Measurements from ENCODE around the gene TBL2.
"Not testable (repeated sequence)": the region's sequence is repeated elsewhere in the genome, so short reads cannot be mapped to it uniquely, and the experiment has no call there.

TBL2 gene

GRCh38 chr7:73549176-73549575 is 29.2 kb downstream of the TBL2 start:
- no peak for TF ChIP-seq YY1 (IDR thresholded peaks at IDR 0.05; ENCODE audit: insufficient read depth, insufficient read length)
- TF ChIP-seq ZNF274 (IDR thresholded peaks at IDR 0.05; ENCODE audit: low read depth, low read length) = no peak
- no peak for TF ChIP-seq SUZ12 (IDR thresholded peaks at IDR 0.05; ENCODE audit: extremely low read depth, insufficient read depth, insufficient read length)
- Histone ChIP-seq H3K9me3 (ENCODE audit: insufficient read depth, low read length) (no peaks in the 10 kb centered on the region), H3K9ac (ENCODE audit: insufficient read length, low read depth) (no peak overlapping the region), H3K4me1 (ENCODE audit: insufficient read depth, insufficient read length) (no peaks in the 10 kb centered on the region), H3K27me3 (ENCODE audit: insufficient read depth, insufficient read length) (no peaks in the 10 kb centered on the region), H3K4me3 (ENCODE audit: insufficient read length, low read depth) (no peak overlapping the region), H3K36me3 (ENCODE audit: insufficient read depth, insufficient read length, low read length) (peaks cover 29% of the 10 kb centered on the region)
- DNase-seq (ENCODE audit: low read depth, low spot score) = no peak

DNA sequence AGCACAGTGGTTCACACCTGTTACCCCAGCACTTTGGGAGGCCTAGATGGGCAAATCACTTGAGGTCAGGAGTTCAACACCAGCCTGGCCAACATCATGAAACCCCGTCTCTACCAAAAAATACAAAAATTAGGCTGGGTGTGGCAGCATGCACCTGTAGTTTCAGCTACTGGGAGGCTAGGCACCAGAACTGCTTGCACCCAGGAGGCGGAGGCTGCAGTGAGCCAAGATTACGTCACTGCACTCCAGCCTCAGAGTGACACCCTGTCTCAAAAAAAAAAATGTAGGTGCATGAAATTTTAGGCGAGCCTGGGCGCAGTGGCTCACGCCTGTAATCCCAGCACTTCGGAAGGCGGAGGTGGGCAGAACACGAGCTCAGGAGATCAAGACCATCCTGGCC is 30.5 kb downstream of the TBL2 start:
- H3K9me3 ChIP-seq (ENCODE audit: insufficient read depth, low read length) = no peaks in the 10 kb centered on the region
- H3K4me3 ChIP-seq (ENCODE audit: insufficient read length, low read depth) = no peak overlapping the region
- no peak for DNase-seq (ENCODE audit: low read depth, low spot score)
- no peak for TF ChIP-seq YY1 (IDR thresholded peaks at IDR 0.05; ENCODE audit: insufficient read depth, insufficient read length)
- peaks cover 29% of the 10 kb centered on the region for H3K36me3 ChIP-seq (ENCODE audit: insufficient read depth, insufficient read length, low read length)
- H3K9ac ChIP-seq (ENCODE audit: insufficient read length, low read depth) = no peak overlapping the region
- no peaks in the 10 kb centered on the region for H3K4me1 ChIP-seq (ENCODE audit: insufficient read depth, insufficient read length)
- no peaks in the 10 kb centered on the region for H3K27me3 ChIP-seq (ENCODE audit: insufficient read depth, insufficient read length)

DNA sequence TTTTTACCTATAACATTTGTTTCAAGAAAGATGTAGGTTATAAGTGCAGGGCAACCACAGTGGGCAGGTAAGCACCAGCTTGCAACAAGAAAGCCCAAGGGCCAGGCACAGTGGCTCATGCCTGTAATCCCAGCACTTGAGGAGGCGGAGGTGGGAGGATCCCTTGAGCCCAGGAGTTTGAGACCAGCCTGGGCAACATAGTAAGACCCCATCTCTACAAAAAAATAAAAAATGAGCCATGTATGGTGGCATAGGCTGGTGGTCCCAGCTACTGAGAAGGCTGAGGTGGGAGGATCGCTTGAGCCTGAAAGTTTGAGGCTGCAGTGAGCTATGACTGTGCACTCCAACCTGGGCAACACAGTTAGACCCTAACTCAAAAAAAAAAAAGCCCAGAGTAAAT is 33.7 kb downstream of the TBL2 start:
- Histone ChIP-seq H3K9ac (ENCODE audit: insufficient read length, low read depth) (no peak overlapping the region), H3K4me1 (ENCODE audit: insufficient read depth, insufficient read length) (peaks cover 3% of the 10 kb centered on the region), H3K27me3 (ENCODE audit: insufficient read depth, insufficient read length) (no peaks in the 10 kb centered on the region), H3K36me3 (ENCODE audit: insufficient read depth, insufficient read length, low read length) (peaks cover 40% of the 10 kb centered on the region), H3K4me3 (ENCODE audit: insufficient read length, low read depth) (no peak overlapping the region), H3K9me3 (ENCODE audit: insufficient read depth, low read length) (no peaks in the 10 kb centered on the region)
- DNase-seq (ENCODE audit: low read depth, low spot score) = no peak
- no peak for TF ChIP-seq ZNF274 (IDR thresholded peaks at IDR 0.05; ENCODE audit: low read depth, low read length)
- TF ChIP-seq SUZ12 (IDR thresholded peaks at IDR 0.05; ENCODE audit: extremely low read depth, insufficient read depth, insufficient read length) = no peak
- TF ChIP-seq YY1 (IDR thresholded peaks at IDR 0.05; ENCODE audit: insufficient read depth, insufficient read length) = no peak

GRCh38 chr7:73541722-73542121 is 36.7 kb downstream of the TBL2 start:
- Histone ChIP-seq H3K27me3 (ENCODE audit: insufficient read depth, insufficient read length) (no peaks in the 10 kb centered on the region), H3K9me3 (ENCODE audit: insufficient read depth, low read length) (no peaks in the 10 kb centered on the region), H3K4me1 (ENCODE audit: insufficient read depth, insufficient read length) (peaks cover 6% of the 10 kb centered on the region), H3K9ac (ENCODE audit: insufficient read length, low read depth) (no peak overlapping the region), H3K36me3 (ENCODE audit: insufficient read depth, insufficient read length, low read length) (peaks cover 51% of the 10 kb centered on the region), H3K4me3 (ENCODE audit: insufficient read length, low read depth) (no peak overlapping the region)
- no peak for TF ChIP-seq SUZ12 (IDR thresholded peaks at IDR 0.05; ENCODE audit: extremely low read depth, insufficient read depth, insufficient read length)
- TF ChIP-seq ZNF274 (IDR thresholded peaks at IDR 0.05; ENCODE audit: low read depth, low read length) = no peak
- no peak for TF ChIP-seq YY1 (IDR thresholded peaks at IDR 0.05; ENCODE audit: insufficient read depth, insufficient read length)
- no peak for DNase-seq (ENCODE audit: low read depth, low spot score)

DNA sequence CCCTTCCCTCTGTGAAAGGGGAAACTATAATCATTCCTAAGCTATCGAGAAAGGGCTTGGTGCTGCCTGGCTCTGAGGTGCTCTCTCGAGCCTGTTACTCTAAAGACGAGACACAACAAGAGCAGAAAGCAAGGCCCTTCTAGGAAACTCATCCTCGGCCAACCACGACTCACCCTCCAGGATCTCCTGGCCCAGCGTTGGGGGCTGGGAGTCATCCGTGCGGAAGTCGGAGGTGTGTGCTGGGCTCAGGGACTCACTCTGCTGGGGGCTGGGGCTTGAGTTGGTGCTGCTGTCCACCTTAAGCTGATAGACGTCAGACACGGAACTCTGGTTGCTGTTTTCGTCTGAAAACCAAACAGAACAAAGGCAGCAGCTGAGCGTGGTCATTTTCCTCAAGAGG is 38.7 kb downstream of the TBL2 start:
- Histone ChIP-seq H3K9me3 (ENCODE audit: insufficient read depth, low read length) (no peaks in the 10 kb centered on the region), H3K27me3 (ENCODE audit: insufficient read depth, insufficient read length) (no peaks in the 10 kb centered on the region), H3K4me1 (ENCODE audit: insufficient read depth, insufficient read length) (peaks cover 6% of the 10 kb centered on the region), H3K4me3 (ENCODE audit: insufficient read length, low read depth) (no peak overlapping the region), H3K36me3 (ENCODE audit: insufficient read depth, insufficient read length, low read length) (peaks cover 57% of the 10 kb centered on the region), H3K9ac (ENCODE audit: insufficient read length, low read depth) (no peak overlapping the region)
- no peak for DNase-seq (ENCODE audit: low read depth, low spot score)
- TF ChIP-seq YY1 (IDR thresholded peaks at IDR 0.05; ENCODE audit: insufficient read depth, insufficient read length) = no peak
- TF ChIP-seq ZNF274 (IDR thresholded peaks at IDR 0.05; ENCODE audit: low read depth, low read length) = no peak
- no peak for TF ChIP-seq SUZ12 (IDR thresholded peaks at IDR 0.05; ENCODE audit: extremely low read depth, insufficient read depth, insufficient read length)

DNA sequence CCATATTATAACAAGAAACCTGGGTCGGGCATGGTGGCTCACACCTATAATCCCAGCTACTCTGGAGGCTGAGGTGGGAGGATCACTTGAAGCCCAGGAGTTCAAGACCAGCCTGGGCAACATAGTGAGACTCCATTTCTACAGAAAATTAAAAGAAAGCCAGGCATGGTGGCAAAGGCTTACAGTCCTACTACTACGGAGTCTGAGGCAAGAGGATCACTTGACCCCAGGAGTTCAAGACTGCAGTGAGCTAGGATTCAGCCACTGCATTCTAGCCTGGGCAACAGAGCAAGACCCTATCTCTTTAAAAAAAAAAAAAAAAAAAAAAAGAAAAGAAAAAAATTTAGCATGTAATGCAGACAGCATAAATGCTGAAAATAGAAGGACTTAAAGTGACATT is 39.9 kb downstream of the TBL2 start:
- not testable (repeated sequence) for H3K27me3 ChIP-seq (ENCODE audit: insufficient read depth, insufficient read length)
- peaks cover 53% of the 10 kb centered on the region for H3K36me3 ChIP-seq (ENCODE audit: insufficient read depth, insufficient read length, low read length)

GRCh38 chr7:73537051-73537450 is 41.3 kb downstream of the TBL2 start:
- TF ChIP-seq YY1 (IDR thresholded peaks at IDR 0.05; ENCODE audit: insufficient read depth, insufficient read length) (no peak), ZNF274 (IDR thresholded peaks at IDR 0.05; ENCODE audit: low read depth, low read length) (no peak), SUZ12 (IDR thresholded peaks at IDR 0.05; ENCODE audit: extremely low read depth, insufficient read depth, insufficient read length) (no peak)

More for the DNA sequence above, 39.9 kb downstream of the TBL2 start:
- H3K9me3 ChIP-seq (ENCODE audit: insufficient read depth, low read length); H3K4me1 ChIP-seq (ENCODE audit: insufficient read depth, insufficient read length); H3K9ac ChIP-seq (ENCODE audit: insufficient read length, low read depth); DNase-seq (ENCODE audit: low read depth, low spot score); H3K4me3 ChIP-seq (ENCODE audit: insufficient read length, low read depth): not testable (repeated sequence)

GRCh38 chr7:73536479-73536878 is 41.9 kb downstream of the TBL2 start:
- no peak for DNase-seq (ENCODE audit: low read depth, low spot score)
- Histone ChIP-seq H3K9ac (ENCODE audit: insufficient read length, low read depth) (no peak overlapping the region), H3K9me3 (ENCODE audit: insufficient read depth, low read length) (no peaks in the 10 kb centered on the region), H3K4me1 (ENCODE audit: insufficient read depth, insufficient read length) (peaks cover 5% of the 10 kb centered on the region), H3K4me3 (ENCODE audit: insufficient read length, low read depth) (no peak overlapping the region), H3K36me3 (ENCODE audit: insufficient read depth, insufficient read length, low read length) (peaks cover 37% of the 10 kb centered on the region), H3K27me3 (ENCODE audit: insufficient read depth, insufficient read length) (no peaks in the 10 kb centered on the region)
- TF ChIP-seq YY1 (IDR thresholded peaks at IDR 0.05; ENCODE audit: insufficient read depth, insufficient read length) (no peak), ZNF274 (IDR thresholded peaks at IDR 0.05; ENCODE audit: low read depth, low read length) (no peak)

More at GRCh38 chr7:73537051-73537450, 41.3 kb downstream of the TBL2 start:
- Histone ChIP-seq H3K4me3 (ENCODE audit: insufficient read length, low read depth) (no peak overlapping the region), H3K9ac (ENCODE audit: insufficient read length, low read depth) (no peak overlapping the region), H3K4me1 (ENCODE audit: insufficient read depth, insufficient read length) (peaks cover 6% of the 10 kb centered on the region), H3K9me3 (ENCODE audit: insufficient read depth, low read length) (no peaks in the 10 kb centered on the region), H3K27me3 (ENCODE audit: insufficient read depth, insufficient read length) (no peaks in the 10 kb centered on the region), H3K36me3 (ENCODE audit: insufficient read depth, insufficient read length, low read length) (peaks cover 43% of the 10 kb centered on the region)
- no peak for DNase-seq (ENCODE audit: low read depth, low spot score)

GRCh38 chr7:73535918-73536317 is 42.5 kb downstream of the TBL2 start:
- not testable (repeated sequence) for H3K4me1 ChIP-seq (ENCODE audit: insufficient read depth, insufficient read length); H3K27me3 ChIP-seq (ENCODE audit: insufficient read depth, insufficient read length); H3K9ac ChIP-seq (ENCODE audit: insufficient read length, low read depth); DNase-seq (ENCODE audit: low read depth, low spot score); H3K9me3 ChIP-seq (ENCODE audit: insufficient read depth, low read length); H3K4me3 ChIP-seq (ENCODE audit: insufficient read length, low read depth)
- H3K36me3 ChIP-seq (ENCODE audit: insufficient read depth, insufficient read length, low read length) = peaks cover 34% of the 10 kb centered on the region
